Activated CD4-positive, CD25-positive, alpha-beta regulatory T cell treated with anti-CD3 and anti-CD28 coated beads, Interleukin-2, amount 50 U/mL, for 72 hours (primary cell): ENCODE results near the gene DCDC1.
"Not testable (repeated sequence)": the region's sequence is repeated elsewhere in the genome, so short reads cannot be mapped to it uniquely, and the experiment has no call there.

Source experiments
- DNase-seq: peaks from one replicate; pipeline ENCODE4 v3.0.0; 2021

Gene DCDC1

GRCh38 chr11:30983776-30984441, 385.6 kb downstream of the DCDC1 start:
- no peak for DNase-seq

- no peak for DNase-seq
These were observed 386.4 kb downstream of the DCDC1 start for GRCh38 chr11:30983143-30983542.

DNA sequence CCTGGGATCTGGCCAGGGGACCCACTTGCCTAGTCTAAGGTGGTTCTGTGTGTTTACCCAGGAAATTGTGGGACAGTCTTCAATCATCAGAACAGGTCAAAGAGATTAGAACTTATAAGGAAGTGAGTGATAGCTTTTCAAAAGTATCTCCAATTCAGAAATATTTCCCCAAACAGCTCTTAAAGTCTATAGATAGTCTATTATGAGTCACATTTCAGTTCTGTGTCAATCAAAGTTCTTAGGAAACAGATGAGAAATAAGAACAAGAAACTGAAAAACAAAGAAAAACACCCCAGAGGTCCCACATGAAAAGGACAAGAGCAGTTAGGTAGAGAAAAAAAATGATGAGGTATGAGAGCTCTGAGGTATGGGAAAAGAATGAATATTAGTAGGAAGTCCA, 402.0 kb downstream of the DCDC1 start:
- no peak for DNase-seq

- no peak for DNase-seq
These were observed 409.0 kb downstream of the DCDC1 start for GRCh38 chr11:30960387-30960992.

- DNase-seq = no peak
These were observed 412.8 kb downstream of the DCDC1 start for GRCh38 chr11:30956751-30957150.

DNA sequence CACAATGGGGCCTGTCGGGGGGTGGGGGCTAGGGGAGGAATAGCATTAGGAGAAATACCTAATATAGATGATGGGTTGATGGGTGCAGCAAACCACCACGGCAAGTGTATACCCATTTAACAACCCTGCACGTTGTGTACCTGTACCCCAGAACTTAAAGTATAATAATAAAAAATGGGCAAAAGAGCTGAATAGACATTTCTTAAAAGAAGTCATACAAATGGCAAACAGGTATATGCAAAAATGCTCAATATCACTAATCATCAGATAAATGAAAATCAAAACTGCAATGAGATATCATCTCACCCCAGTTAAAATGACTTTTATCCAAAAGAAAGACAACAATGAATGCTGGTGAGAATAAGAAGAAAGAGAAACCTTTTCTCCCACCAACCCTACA, 419.7 kb downstream of the DCDC1 start:
- DNase-seq = no peak

DNA sequence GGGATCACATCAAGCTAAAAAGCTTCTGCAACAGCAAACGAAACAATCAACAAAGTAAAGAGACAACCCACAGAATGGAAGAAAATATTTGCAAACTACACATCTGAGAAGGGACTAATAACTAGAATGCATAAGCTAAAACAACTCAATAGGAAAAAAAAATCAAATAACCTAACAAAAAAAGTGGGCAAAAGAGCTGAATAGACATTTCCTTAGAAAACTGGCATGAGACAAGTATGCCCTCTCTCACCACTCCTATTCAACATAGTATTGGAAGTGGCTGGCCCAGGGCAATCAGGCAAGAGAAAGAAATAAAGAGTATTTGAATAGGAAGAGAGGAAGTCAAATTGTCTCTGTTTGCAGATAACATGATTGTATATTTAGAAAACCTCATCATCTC, 421.8 kb downstream of the DCDC1 start:
- not testable (repeated sequence) for DNase-seq

GRCh38 chr11:30938810-30939209, 430.7 kb downstream of the DCDC1 start:
- no peak for DNase-seq

GRCh38 chr11:30938171-30938570, 431.4 kb downstream of the DCDC1 start:
- no peak for DNase-seq

DNA sequence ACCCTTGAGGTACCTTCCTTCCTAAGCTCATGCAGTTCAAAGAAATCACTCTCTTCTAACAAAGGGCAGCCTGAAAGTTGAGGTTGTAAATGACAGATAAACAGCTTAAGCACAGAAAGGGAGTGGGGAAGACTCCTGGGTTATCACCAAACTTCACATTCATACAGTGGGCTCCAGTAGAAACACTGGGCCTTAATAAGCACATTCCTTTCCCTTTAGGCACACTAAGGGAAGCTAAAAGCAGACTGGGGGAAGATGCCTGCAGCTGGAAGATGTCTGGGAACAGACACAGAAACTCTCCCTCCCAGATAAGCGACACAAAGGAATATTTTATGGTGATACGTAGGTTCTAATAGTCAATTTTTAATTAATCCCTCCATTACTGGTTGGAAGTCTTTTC, 433.0 kb downstream of the DCDC1 start:
- no peak for DNase-seq

DNA sequence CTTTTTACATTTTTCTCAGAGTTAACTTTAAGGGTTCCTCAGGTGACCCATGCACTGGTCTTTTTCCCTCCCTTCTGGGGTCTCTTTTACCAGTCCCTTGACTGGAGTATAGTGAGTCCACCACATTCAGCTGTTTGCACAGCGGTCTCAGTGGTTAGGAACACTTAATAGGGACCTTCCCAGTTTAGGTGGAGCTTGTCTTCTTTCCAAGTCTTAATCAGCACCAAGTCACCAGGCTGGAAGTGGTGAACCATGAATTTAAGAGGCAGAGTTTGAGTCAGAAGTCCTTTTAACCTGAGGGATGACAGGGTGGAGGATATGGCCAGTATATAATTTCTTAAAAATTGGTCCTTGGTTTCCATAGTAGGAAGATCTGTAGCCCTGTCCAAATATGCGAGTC, 433.7 kb downstream of the DCDC1 start:
- DNase-seq = no peak

DNA sequence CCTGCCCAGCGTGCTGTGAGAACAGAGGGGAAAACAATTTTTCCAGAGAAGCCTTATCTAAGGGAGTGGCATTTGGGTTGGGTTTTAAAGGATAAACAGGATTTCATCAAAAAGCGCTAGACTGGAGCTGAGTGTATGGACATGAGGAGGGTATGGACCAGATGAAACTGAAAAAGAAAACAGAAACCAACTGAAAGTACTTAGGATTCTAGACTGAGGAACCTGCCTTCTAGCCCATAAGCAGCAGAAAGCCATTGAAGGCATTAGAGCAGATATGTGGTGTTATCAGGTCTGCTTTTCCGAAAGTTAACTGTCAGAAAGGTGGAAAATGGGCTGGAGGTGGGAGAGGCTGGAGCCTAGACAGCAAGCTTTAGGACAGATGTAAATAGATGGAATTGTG, 443.4 kb downstream of the DCDC1 start:
- no peak for DNase-seq

DNA sequence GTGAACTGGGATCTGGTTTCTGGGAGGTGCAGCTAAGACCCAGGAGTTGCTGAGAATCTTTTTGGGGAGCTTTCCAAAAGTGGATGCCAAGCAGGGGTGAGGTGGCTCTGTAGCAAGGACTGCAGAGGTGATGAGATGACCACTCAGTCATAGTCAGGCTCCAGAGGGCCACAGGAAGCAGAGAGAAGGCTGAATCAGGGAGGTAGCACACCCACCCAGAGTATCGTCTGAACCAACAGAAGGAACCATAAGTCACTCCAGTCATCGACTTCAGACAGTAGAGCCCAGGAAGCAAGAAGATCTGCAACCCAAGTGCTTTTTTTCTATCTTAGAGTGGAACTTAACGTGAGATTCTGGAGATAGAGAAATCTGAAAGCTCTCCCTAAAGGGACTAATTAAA, 447.7 kb downstream of the DCDC1 start:
- DNase-seq = no peak

GRCh38 chr11:30919389-30920152, 450.0 kb downstream of the DCDC1 start:
- DNase-seq = no peak

DNA sequence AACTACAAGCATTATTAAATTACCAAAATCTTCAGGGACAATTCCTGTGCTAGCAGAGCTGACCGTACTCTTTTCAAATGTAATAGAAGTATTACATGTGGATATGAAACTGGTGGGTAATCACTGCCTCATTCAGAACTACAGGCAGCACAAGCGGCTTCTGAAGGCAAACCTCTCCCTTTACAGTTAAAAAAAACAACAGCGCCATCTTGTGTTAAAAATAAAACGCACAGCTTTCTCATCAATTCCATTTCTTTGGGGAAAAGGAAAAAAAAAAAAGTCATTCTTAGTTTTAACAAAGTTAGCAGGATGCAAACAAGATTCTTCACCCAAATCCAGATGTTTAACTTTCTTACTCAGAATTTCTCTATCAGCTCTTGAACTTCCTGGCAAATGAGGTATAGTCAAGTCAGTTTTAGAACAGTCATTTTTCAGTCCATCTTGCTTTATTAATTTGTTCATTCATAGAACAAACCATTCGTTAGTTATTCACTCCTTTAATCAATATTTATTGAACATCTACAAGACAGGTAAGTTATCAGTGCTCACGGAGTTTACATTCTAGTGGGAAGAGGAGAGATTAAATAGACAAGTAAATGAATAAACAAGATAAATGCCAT, 451.6 kb downstream of the DCDC1 start:
- no peak for DNase-seq

DNA sequence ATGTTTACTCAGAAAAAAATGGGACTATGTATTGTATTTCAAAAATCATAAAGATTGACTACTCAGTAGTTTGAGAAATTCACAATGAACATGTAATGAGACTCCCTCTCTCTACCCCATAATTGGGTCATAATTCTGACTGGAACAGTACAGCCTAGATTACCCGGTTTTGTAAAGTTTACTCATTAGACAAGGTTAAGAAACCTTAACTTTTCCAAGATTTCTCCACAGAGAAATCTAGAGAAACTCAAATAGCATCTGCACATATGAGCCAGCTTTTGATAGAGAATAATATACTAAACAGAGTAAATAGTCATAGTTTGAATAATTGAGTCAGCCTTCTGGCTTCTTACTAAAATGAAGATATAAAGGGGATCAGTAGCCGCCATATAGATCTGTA, 452.3 kb downstream of the DCDC1 start:
- DNase-seq = no peak

DNA sequence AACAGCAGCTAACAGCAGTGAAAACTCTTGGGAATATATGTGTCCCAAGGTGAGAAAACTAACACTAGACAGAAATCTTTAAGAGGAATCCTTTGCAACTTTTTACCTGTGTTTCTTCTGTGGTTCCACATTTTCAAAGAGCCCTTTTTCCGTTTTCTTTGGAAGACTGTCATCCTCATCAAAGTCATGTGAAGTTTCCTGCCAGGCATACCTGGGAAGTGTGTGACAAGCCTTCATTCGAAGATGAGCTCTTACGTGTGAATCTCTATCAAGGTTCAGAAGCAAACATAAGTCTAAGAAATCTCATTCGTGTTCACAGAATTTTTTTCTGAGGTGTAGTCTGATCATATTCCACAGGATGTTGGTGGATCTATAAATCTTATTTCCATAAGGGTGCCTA, 452.8 kb downstream of the DCDC1 start:
- DNase-seq = no peak

GRCh38 chr11:30914143-30914762, 455.3 kb downstream of the DCDC1 start:
- no peak for DNase-seq

- DNase-seq = no peak
These were observed 458.3 kb downstream of the DCDC1 start for GRCh38 chr11:30911247-30911646.

- no peak for DNase-seq
These were observed 460.7 kb downstream of the DCDC1 start for GRCh38 chr11:30908857-30909256.

DNA sequence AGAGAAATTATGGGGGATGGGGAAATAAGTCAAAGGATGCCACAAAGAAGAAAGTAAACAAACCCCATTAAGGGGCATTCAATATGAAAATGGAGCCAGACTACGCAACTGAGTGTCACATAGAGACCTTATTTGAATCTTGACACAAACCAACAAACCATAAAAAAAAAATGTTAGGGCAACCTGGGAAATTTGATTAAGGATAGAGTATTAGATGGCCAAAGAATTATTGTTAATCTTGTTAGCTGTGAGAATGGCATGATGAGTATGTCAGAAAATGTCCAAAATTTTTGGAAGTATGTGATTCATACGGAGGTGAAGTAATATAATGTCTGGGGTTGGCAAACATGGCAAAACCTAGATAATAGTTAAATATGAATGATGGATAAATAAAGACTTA, 461.3 kb downstream of the DCDC1 start:
- DNase-seq = no peak

- DNase-seq = no peak
These were observed 466.6 kb downstream of the DCDC1 start for GRCh38 chr11:30902929-30903328.

- DNase-seq = no peak
These were observed 474.5 kb downstream of the DCDC1 start for GRCh38 chr11:30895046-30895445.
